GM12801 (cell line): ENCODE measurements around the gene CLDN7.

Experiments used
- CTCF ChIP-seq: IDR thresholded peaks from one replicate; pipeline ENCODE4 v1.5.1; 2011; ENCODE audit warnings: control low read depth; ENCODE audit not compliant: insufficient read length; ENCODE audit errors: extremely low read depth

Gene CLDN7

GRCh38 chr17:7250695-7251627 is 11.3 kb downstream of the CLDN7 start:
- no peak for TF ChIP-seq CTCF

- no peak for TF ChIP-seq CTCF
Observed at GRCh38 chr17:7249830-7250229, 12.4 kb downstream of the CLDN7 start.

- TF ChIP-seq CTCF: no peak
Observed at GRCh38 chr17:7249214-7249613, 13.1 kb downstream of the CLDN7 start.

- TF ChIP-seq CTCF: no peak
Observed at GRCh38 chr17:7248796-7249195, 13.5 kb downstream of the CLDN7 start.

- TF ChIP-seq CTCF: no peak
Observed at GRCh38 chr17:7246779-7247178, 15.5 kb downstream of the CLDN7 start.

- TF ChIP-seq CTCF: no peak
Observed at GRCh38 chr17:7243453-7243729, 18.9 kb downstream of the CLDN7 start.

GRCh38 chr17:7242717-7243452 is 19.4 kb downstream of the CLDN7 start:
- no peak for TF ChIP-seq CTCF
